Neutrophil (primary cell): ENCODE data around the gene PRTFDC1.

Experiments
- H3K27ac ChIP-seq: fragments of 200-600 bp; sonication (generic); 2 replicates; pipeline ENCODE4 v1.5.1; 2016; ENCODE audit warnings: mild to moderate bottlenecking, moderate library complexity
- H3K27me3 ChIP-seq: fragments of 200-600 bp; sonication (generic); 2 replicates; pipeline ENCODE4 v1.6.0; 2016; ENCODE audit warnings: mild to moderate bottlenecking
- H3K36me3 ChIP-seq: fragments of 200-600 bp; sonication (generic); 2 replicates; pipeline ENCODE4 v1.5.1; 2017
- H3K4me1 ChIP-seq, 2 experiments: fragments of 200-600 bp in 1 of 2; sonication (generic) in 1 of 2; 1 replicate in 1 of 2; 2 replicates in 1 of 2; pipeline versions ENCODE4 v1.5.1 to v1.6.1; 2013 to 2016; ENCODE audit warnings: low read depth in 1 of 2, low read length in 1 of 2, mild to moderate bottlenecking in 1 of 2, moderate library complexity in 1 of 2; ENCODE audit not compliant: control insufficient read depth in 1 of 2, insufficient read depth in 1 of 2
- H3K4me3 ChIP-seq, 2 experiments: fragments of 200-600 bp in 1 of 2; sonication (generic) in 1 of 2; 1 replicate in 1 of 2; 2 replicates in 1 of 2; pipeline ENCODE4 v1.5.1; 2013 to 2016; ENCODE audit warnings: low read depth in 1 of 2, low read length in 1 of 2, mild to moderate bottlenecking in 1 of 2, moderate library complexity in 1 of 2
- H3K9me3 ChIP-seq: fragments of 200-600 bp; sonication (generic); 2 replicates; pipeline ENCODE4 v1.5.1; 2016
- TF ChIP-seq, protein P1 (sequence below): fragments of 200-600 bp; sonication (generic); IDR thresholded peaks from 2 replicates; pipeline ENCODE4 v1.5.1; 2016; ENCODE audit warnings: antibody characterized with exemption

Gene PRTFDC1, protein sequence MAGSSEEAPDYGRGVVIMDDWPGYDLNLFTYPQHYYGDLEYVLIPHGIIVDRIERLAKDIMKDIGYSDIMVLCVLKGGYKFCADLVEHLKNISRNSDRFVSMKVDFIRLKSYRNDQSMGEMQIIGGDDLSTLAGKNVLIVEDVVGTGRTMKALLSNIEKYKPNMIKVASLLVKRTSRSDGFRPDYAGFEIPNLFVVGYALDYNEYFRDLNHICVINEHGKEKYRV

DNA sequence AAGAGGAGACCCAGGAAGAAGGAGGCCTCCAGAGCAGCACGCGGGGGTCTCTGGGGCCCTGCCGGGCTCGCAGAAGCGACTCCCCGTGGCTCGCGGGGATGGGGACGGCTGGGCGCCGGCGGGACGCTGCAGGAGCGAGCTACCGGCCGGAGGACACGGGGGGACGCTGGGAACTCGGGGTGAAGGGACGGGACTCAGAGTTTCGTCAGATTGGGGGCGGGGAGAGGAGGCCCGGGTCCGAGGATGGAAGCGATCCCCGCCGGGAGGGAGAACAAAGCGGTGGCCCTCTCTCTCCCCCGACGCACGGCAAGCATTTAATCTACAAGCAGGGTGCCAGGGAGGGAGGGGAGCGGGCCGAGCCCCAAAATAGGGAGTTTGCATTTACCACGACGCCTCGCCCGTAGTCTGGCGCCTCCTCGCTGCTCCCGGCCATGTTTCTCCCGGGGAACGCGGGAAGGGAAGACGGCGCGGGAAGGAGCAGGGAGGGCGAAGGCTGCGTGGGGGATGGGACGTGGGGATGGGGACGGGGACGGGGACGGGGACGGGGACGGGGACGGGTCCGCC lies at the start of gene PRTFDC1:
Gene PRTFDC1, minus strand, starts transcription at position 464 of the 564 bp plus-strand sequence. Its CDS starts 31 bp downstream, at position 433.
- Histone ChIP-seq H3K4me1 (peaks cover 0 to 3% of the 10 kb centered on the region in 2 experiments), H3K27me3 (peaks cover 53% of the 10 kb centered on the region), H3K36me3 (no peaks in the 10 kb centered on the region), H3K4me3 (no peak within 1 kb of the TSS), H3K27ac (no peak within 1 kb of the TSS), H3K9me3 (no peaks in the 10 kb centered on the region)
- TF ChIP-seq, protein P1, sequence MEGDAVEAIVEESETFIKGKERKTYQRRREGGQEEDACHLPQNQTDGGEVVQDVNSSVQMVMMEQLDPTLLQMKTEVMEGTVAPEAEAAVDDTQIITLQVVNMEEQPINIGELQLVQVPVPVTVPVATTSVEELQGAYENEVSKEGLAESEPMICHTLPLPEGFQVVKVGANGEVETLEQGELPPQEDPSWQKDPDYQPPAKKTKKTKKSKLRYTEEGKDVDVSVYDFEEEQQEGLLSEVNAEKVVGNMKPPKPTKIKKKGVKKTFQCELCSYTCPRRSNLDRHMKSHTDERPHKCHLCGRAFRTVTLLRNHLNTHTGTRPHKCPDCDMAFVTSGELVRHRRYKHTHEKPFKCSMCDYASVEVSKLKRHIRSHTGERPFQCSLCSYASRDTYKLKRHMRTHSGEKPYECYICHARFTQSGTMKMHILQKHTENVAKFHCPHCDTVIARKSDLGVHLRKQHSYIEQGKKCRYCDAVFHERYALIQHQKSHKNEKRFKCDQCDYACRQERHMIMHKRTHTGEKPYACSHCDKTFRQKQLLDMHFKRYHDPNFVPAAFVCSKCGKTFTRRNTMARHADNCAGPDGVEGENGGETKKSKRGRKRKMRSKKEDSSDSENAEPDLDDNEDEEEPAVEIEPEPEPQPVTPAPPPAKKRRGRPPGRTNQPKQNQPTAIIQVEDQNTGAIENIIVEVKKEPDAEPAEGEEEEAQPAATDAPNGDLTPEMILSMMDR = no peak

DNA sequence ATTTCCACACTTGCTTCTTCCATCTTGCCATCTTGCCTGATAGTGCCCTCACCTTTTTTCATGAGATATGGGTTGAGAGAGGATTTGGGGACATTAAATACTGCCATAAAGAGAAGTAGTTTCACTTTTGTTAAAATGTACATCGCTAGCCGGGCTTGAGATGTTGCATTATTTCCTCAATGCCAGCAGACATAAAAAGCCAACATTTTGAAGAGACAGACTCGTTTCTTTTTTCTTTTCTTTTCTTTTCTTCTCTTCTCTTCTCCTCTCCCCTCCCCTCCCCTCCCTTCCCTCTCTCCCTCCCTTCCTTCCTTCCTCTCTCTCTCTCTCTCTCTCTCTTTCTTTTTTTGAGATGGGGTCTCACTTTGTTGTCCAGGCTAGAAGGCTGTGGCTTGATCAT lies 45.6 kb upstream of the PRTFDC1 start:
- Histone ChIP-seq H3K27ac (no peak overlapping the region), H3K4me3 (no peak overlapping the region), H3K9me3 (no peaks in the 10 kb centered on the region), H3K27me3 (no peaks in the 10 kb centered on the region), H3K4me1 (no peaks in the 10 kb centered on the region), H3K36me3 (no peaks in the 10 kb centered on the region)
- TF ChIP-seq, protein P1 = no peak

- no peaks in the 10 kb centered on the region for H3K4me1 ChIP-seq
- H3K9me3 ChIP-seq = no peaks in the 10 kb centered on the region
- H3K36me3 ChIP-seq = no peaks in the 10 kb centered on the region
- no peaks in the 10 kb centered on the region for H3K27me3 ChIP-seq
- no peak overlapping the region for H3K4me3 ChIP-seq
- H3K27ac ChIP-seq = no peak overlapping the region
- TF ChIP-seq, protein P1 = no peak
These were observed 42.7 kb upstream of the PRTFDC1 start for GRCh38 chr10:24995072-24995471.

GRCh38 chr10:24993237-24993958 lies 41.0 kb upstream of the PRTFDC1 start:
- no peaks in the 10 kb centered on the region for H3K36me3 ChIP-seq
- TF ChIP-seq, protein P1 = no peak
- no peaks in the 10 kb centered on the region for H3K9me3 ChIP-seq
- no peaks in the 10 kb centered on the region for H3K4me1 ChIP-seq
- no peak overlapping the region for H3K27ac ChIP-seq
- H3K4me3 ChIP-seq = no peak overlapping the region
- peaks cover 5% of the 10 kb centered on the region for H3K27me3 ChIP-seq

DNA sequence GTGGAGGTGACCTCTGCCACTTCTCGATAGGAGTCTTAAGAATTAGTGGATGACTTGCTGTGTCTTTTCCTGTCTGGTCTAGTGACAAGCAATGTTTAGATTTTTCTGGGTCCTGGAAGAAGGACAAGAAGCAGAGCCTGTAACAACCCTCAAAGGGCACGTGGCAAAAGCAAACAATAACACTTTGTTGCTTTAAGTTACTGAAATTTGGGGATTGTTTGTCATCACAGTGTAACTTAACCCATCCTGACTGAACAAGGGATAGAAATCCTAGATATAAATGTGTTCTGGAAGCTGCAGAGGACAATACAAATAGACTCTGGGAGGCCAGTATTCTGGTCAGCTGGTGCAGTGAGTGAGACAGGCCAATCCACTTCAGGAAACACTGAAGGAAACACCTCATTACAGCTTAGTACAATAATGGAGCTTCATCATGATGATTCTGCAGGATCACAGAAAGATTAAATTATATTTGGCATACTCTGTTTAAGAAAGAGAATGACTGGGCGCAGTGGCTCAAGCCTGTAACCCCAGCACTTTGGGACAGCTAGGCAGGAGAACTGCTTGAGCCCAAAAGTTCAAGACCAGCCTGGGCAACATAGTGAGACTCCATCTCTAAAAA lies 40.2 kb upstream of the PRTFDC1 start:
- Histone ChIP-seq H3K27me3 (peaks cover 5% of the 10 kb centered on the region), H3K9me3 (no peaks in the 10 kb centered on the region), H3K4me3 (no peak overlapping the region), H3K36me3 (no peaks in the 10 kb centered on the region), H3K4me1 (no peaks in the 10 kb centered on the region), H3K27ac (no peak overlapping the region)
- TF ChIP-seq, protein P1 = no peak
